Thymus (tissue), 11 donors: ENCODE results near the gene MED15. TPM values are rescaled to one million over a fixed set of nuclear protein-coding genes. Genes with fewer than 3 reads are reported as not detected.

ENCODE experiments used
- DNase-seq, 9 donors: peaks; one replicate each; pipeline ENCODE4 v3.0.0-alpha.2; 2013; ENCODE audit warnings: low spot score in 9 of 9, low read depth in 6 of 9, missing footprints in 1 of 9
- H3K27ac ChIP-seq, 2 donors: one replicate each; pipeline ENCODE4 v1.5.1; 2013; ENCODE audit warnings: control low read depth in 1 of 2, low read depth in 1 of 2, low read length in 1 of 2, mild to moderate bottlenecking in 1 of 2, moderate library complexity in 1 of 2
- H3K27me3 ChIP-seq, 2 donors: one replicate each; pipeline ENCODE4 v1.5.1; 2013; ENCODE audit warnings: low read length in 1 of 2; ENCODE audit not compliant: control insufficient read depth in 2 of 2, insufficient read depth in 1 of 2
- H3K36me3 ChIP-seq, 2 donors: one replicate each; pipeline ENCODE4 v1.5.1; 2013; ENCODE audit warnings: low read length in 1 of 2, mild to moderate bottlenecking in 1 of 2, moderate library complexity in 1 of 2; ENCODE audit not compliant: control insufficient read depth in 2 of 2, insufficient read depth in 2 of 2
- H3K4me1 ChIP-seq, 2 donors: one replicate each; pipeline ENCODE4 v1.5.1; 2013; ENCODE audit warnings: low read length in 2 of 2; ENCODE audit not compliant: control insufficient read depth in 2 of 2, insufficient read depth in 2 of 2
- H3K4me3 ChIP-seq, 2 donors: one replicate each; pipeline ENCODE4 v1.5.1; 2013; ENCODE audit warnings: low read length in 2 of 2, control low read depth in 1 of 2, mild to moderate bottlenecking in 1 of 2
- H3K9me3 ChIP-seq, 2 donors: one replicate each; pipeline ENCODE4 v1.5.1; 2013; ENCODE audit warnings: low read length in 1 of 2, mild to moderate bottlenecking in 1 of 2; ENCODE audit not compliant: control insufficient read depth in 2 of 2, insufficient read depth in 1 of 2
- WGBS: extraction: QIAGEN DNeasy Blood & Tissue Kit; methylation state at CpG from one replicate; pipeline ENCODE4 v1.1.7; 2013; 5-methylcytosine and 5-hydroxymethylcytosine counted together
- polyA plus RNA-seq: library from polyadenylated mRNA; stranded (reverse); fragments of 200-250 nt; gene quantifications from one replicate; pipeline ENCODE4 v1.2.3, GENCODE V29; 2013
- total RNA-seq: library from RNA; stranded (reverse); fragments of 120-200 nt; gene quantifications from one replicate; pipeline ENCODE4 v1.2.4, GENCODE V29; 2013
- donor health status: healthy.

MED15 gene
- total and polyA plus RNA-seq, 2 donors = 10.7 to 61.6 TPM

DNA sequence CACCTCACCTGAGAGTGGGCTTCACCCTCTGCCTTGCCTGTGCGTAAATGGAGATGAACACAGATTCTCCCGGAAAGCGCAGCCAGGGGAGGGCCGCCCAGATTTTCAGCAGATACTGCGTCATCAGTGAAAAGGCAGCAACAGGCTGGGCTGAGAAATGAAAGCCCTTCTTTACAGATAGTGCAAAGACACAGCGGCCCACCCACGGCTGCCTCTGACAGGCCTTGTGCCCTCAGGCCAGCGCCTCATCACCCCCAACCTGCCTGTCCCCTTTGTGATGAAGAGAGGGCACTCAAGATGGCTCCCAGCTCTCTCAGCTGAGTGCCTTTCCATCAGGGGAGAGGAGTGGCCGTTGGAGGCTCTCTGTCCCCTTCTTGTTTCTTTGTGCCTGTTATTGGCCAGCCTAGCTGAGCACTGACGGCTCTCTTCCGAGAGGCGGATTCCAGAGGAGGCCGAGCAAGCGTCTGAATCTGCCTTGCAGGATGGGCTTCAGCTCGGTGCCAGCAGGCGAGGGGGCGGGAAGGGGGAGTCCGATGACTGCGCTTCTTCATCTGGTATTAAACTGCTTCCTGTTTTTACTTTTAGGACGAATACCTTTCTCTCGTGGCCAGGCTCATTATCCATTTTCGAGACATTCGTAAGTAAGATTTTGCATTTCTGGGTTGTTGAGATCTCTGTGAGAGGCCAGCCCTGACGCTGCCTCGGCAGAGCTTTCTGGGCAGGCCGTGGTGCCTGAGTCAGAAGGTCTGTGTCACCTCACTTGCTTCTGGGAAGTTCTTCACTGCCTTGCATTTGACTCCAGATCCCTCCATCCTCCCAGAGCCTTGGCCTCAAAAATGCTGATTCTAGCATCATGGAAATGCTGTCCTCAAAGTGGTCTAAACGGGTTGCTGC is 43.7 kb downstream of the MED15 start:
- H3K4me3 ChIP-seq = no peak overlapping the region
- 86% methylated on average over 27 of the region's 27 CpGs for WGBS
- H3K4me1 ChIP-seq = peaks cover 19 to 47% of the 10 kb centered on the region in 2 donors
- H3K27ac ChIP-seq = peak overlapping the region in 1 of 2 donors; percentile 77
- H3K27me3 ChIP-seq = no peaks in the 10 kb centered on the region
- DNase-seq = no peak
- peaks cover 41 to 57% of the 10 kb centered on the region in 2 donors for H3K36me3 ChIP-seq
- H3K9me3 ChIP-seq = no peaks in the 10 kb centered on the region

DNA sequence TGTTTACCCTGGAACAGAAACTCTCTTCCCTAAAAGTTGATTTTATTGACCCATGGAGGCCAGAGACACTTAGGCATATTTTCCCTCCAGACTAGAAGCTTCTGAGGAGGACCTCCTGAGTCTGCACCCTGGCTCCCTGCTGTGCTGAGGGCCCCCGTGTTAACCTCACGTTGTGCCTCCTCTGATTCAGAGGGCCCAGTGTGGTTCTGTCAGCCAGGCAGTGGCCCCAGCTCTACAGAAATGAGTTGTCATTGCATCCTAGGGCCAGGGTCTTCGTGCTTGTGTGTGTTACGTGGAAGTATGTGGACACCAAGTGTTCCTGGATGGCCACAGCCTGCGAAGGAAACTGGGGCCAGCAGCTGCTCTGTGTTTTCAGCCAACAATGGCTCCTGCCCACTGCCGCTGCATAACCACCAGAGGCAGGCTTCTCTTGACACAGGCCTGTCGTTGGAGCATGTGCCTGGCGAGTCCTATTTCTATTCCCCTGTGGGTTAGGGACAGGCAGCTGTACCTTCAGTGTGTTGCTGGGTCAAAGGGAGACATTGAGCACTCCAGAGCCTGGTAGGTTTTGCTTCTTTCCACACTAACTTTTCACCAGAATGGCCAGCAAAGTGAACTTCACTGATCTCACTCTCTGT is 44.5 kb downstream of the MED15 start:
- Histone ChIP-seq H3K36me3 (peaks cover 45 to 60% of the 10 kb centered on the region in 2 donors), H3K4me3 (no peak overlapping the region), H3K27me3 (no peaks in the 10 kb centered on the region), H3K4me1 (peaks cover 23 to 50% of the 10 kb centered on the region in 2 donors), H3K9me3 (no peaks in the 10 kb centered on the region), H3K27ac (peak overlapping the region in 1 of 2 donors; percentile 44)
- DNase-seq = no peak
- WGBS = 89% methylated on average over 8 of the region's 8 CpGs

DNA sequence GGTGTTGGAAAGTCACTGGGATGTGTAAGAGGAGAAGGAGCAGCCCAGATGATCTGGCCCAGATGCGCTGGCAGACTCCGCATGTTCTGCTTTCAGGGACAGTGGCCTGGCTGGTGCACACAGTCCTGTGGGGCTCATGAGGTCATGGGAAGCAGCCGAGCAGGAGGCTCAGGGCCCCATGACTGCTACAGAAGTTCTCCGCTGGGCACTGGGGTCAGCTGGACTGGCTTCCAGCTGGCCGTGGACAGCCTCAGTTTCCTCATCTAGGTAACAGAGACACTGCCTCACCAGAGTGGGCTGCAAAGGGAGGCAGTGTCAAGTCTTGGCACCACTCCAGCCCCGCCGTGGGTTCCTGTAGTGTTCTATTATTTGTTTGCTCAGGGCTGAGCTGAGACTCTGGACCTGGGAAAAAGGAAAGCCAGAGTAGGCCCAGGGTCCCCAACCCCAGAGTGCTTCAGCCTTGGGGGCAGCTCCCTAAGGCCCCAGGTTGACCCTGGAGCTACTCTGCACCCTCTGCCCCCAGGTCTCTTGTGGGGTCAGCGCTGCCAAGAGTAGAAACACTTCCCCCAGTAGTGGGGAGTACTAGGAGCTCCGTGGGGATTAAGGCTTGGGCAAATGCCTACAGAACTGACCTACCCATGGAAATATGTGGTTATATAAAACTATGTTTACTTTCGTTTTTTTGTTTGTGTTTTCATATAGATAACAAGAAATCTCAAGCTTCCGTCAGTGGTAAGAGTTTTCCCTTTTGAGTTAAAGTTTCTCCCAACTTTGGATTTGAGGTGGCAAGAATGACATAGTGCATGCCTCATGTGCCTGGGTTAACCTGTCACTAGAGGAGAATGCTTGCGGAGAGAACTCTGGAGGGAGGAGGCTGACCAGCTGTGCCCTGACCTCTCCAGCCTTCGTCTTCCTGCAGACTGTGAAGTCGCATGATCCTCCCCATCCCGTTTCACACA is 45.3 kb downstream of the MED15 start:
- H3K4me1 ChIP-seq = peaks cover 30 to 58% of the 10 kb centered on the region in 2 donors
- H3K9me3 ChIP-seq = no peaks in the 10 kb centered on the region
- 96% methylated on average over 15 of the region's 15 CpGs for WGBS
- H3K36me3 ChIP-seq = peaks cover 45 to 68% of the 10 kb centered on the region in 2 donors
- no peak for DNase-seq
- H3K27ac ChIP-seq = peak overlapping the region in 1 of 2 donors; percentile 19
- H3K27me3 ChIP-seq = no peaks in the 10 kb centered on the region
- no peak overlapping the region for H3K4me3 ChIP-seq

DNA sequence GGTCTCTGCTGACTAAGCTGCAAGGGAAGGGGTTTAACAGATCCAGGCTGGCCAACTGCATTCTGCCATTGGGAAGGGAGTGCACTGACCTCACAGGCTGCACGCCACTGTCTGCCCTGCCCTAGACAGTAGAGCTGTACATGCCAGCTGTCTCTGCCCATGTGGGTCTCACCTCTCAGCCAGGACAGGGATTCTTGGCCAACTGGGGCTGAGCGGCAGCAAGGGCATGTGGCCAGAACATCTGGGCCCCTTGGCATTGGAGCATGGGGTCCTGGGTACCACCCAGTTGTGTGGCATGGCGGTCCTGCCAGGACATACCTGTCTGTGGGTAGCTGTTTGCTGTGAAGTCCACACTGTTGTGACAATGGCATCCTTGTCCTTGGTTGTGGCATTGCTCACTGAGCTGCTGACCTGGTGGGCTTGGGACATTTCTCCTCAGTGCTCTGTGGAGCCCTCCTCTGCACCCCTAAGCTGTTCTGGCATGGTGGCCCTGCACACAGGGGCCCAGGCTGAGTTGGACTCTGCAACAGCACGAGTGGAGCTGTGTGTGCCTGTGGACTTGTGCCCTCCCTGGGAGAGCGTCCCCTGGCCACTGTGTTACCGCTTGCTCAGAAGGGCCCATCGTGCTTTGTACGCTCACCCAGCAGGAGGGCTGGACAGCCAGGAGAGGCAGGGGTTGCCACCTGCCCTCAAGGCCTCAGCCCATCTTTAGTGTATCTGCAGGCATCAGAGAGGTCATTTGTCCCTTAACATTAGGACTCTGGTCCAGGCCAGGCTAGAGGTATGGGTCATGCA is 46.7 kb downstream of the MED15 start:
- H3K9me3 ChIP-seq = peaks cover 3 to 6% of the 10 kb centered on the region in 2 donors
- no peaks in the 10 kb centered on the region for H3K27me3 ChIP-seq
- no peak overlapping the region for H3K27ac ChIP-seq
- peaks cover 56 to 79% of the 10 kb centered on the region in 2 donors for H3K36me3 ChIP-seq
- H3K4me1 ChIP-seq = peaks cover 25 to 46% of the 10 kb centered on the region in 2 donors
- H3K4me3 ChIP-seq = no peak overlapping the region
- DNase-seq = no peak
- 98% methylated on average over 8 of the region's 8 CpGs for WGBS

DNA sequence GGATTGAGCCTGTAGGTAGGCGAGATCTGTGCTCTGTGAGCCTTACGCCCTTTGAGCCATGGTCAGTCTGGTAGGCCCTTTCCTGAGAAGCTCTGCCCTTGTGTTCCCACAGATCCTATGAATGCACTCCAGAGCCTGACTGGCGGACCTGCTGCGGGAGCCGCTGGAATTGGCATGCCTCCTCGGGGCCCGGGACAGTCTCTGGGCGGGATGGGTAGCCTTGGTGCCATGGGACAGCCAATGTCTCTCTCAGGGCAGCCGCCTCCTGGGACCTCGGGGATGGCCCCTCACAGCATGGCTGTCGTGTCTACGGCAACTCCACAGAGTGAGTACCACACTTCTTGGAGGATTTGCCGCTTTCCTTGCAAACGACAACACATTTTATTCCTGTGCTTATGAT is 47.4 kb downstream of the MED15 start:
- peaks cover 3 to 6% of the 10 kb centered on the region in 2 donors for H3K9me3 ChIP-seq
- H3K4me3 ChIP-seq = no peak overlapping the region
- H3K36me3 ChIP-seq = peaks cover 63 to 86% of the 10 kb centered on the region in 2 donors
- peaks cover 18 to 40% of the 10 kb centered on the region in 2 donors for H3K4me1 ChIP-seq
- no peak for DNase-seq
- WGBS = 98% methylated on average over 14 of the region's 14 CpGs
- H3K27me3 ChIP-seq = no peaks in the 10 kb centered on the region
- H3K27ac ChIP-seq = no peak overlapping the region

DNA sequence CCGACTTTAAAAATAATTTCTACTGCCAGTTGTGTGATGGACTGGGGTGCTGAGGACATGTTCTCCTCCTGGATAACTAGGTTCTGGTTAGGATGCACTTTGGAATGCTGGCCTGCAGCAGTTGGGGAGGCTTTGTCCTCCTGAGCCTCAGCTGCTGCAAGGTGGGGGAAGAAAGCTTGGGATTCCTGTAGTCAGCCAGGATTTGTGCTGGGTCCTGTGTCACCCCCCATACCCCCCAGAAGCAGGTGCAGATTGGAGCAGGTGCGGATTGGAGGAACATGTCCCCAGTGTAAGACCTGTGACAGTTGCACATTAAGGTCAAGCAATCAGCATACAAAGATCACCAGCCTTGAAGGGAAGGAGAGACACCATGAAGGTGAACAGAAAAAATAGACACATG is 51.1 kb downstream of the MED15 start:
- H3K36me3 ChIP-seq = peaks cover 49 to 76% of the 10 kb centered on the region in 2 donors

DNA sequence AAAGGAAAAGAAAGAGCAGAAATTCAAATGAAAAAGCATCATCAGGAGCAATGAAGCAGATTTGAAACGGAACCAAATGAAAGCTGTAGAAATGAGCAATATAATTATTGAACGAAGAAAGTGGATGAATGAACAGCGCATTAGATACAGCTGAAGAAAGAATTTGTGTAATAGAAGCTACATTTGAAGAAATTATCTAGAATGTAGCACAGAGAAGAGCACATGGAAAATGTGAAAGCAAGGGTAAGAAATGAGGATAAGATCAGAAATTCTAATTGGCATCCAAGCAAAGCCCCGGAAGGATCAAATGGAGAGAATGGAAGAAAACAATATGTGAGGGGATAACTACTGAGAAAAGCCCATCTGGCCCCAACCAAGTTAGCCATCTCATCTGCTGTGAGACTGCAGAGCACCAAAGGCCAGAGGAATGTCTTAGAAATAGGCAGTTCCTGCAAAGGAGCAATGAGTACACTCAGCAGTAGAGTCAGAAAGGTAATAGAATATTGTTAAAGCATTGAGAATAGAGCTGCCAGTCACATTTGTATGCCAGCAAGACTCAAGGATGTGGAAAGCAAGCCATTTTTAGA is 51.9 kb downstream of the MED15 start:
- no peak for DNase-seq
- peaks cover 12 to 14% of the 10 kb centered on the region in 2 donors for H3K4me1 ChIP-seq
- 84% methylated on average over 4 of the region's 4 CpGs for WGBS
- H3K36me3 ChIP-seq = peaks cover 43 to 72% of the 10 kb centered on the region in 2 donors
- H3K27ac ChIP-seq = no peak overlapping the region
- H3K9me3 ChIP-seq = peaks cover 3 to 6% of the 10 kb centered on the region in 2 donors
- no peaks in the 10 kb centered on the region for H3K27me3 ChIP-seq
- H3K4me3 ChIP-seq = no peak overlapping the region

More for the DNA sequence above, 51.1 kb downstream of the MED15 start:
- H3K9me3 ChIP-seq = peaks cover 3 to 6% of the 10 kb centered on the region in 2 donors
- H3K4me1 ChIP-seq = peaks cover 12 to 14% of the 10 kb centered on the region in 2 donors
- DNase-seq = no peak
- H3K27ac ChIP-seq = no peak overlapping the region
- WGBS = 100% methylated on average over 2 of the region's 2 CpGs
- no peaks in the 10 kb centered on the region for H3K27me3 ChIP-seq
- no peak overlapping the region for H3K4me3 ChIP-seq

DNA sequence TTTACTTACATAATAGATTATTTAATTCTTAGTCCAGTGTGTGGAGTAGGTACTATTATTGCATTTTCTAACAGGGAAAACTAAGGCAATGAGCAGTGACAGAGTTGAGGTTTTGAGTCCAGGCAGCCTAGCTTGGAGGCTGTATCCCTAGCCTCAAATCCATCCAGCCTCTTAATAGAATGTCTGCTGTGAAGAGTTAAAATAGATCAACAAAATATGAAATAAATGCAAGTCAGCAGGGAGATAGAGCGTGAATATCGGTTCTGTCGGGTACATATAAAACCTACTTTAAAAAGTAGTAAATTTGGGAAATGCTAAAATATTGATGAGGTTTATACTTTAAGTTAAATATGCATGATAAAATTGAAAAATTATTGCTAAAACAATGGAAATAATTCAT is 53.3 kb downstream of the MED15 start:
- WGBS = 98% methylated on average over 3 of the region's 3 CpGs
- peaks cover 15 to 24% of the 10 kb centered on the region in 2 donors for H3K4me1 ChIP-seq

More for the DNA sequence above, 53.3 kb downstream of the MED15 start:
- H3K36me3 ChIP-seq = peaks cover 42 to 72% of the 10 kb centered on the region in 2 donors
- DNase-seq = no peak
- no peaks in the 10 kb centered on the region for H3K27me3 ChIP-seq
- no peak overlapping the region for H3K4me3 ChIP-seq
- no peak overlapping the region for H3K27ac ChIP-seq
- H3K9me3 ChIP-seq = peaks cover 3 to 6% of the 10 kb centered on the region in 2 donors
